HG02798 (cell line): Measurements from ENCODE around the gene USB1.

Experiments used
- ATAC-seq: cut with Tn5 transposase; IDR thresholded peaks from one replicate; pipeline ENCODE4 v1.9.1; 2021; ENCODE audit warnings: mild to moderate bottlenecking; ENCODE audit not compliant: unreplicated experiment, poor library complexity

The USB1 gene

GRCh38 chr16:58044266-58045019 lies 43.2 kb downstream of the USB1 start:
- ATAC-seq, result no peak

GRCh38 chr16:58045096-58045495 lies 43.9 kb downstream of the USB1 start:
- ATAC-seq, result no peak

- no peak for ATAC-seq
Observed at GRCh38 chr16:58046054-58046881, 45.1 kb downstream of the USB1 start.

GRCh38 chr16:58046936-58047335 lies 45.7 kb downstream of the USB1 start:
- no peak for ATAC-seq

- ATAC-seq, result no peak
Observed at GRCh38 chr16:58047557-58048348, 46.5 kb downstream of the USB1 start.

GRCh38 chr16:58048494-58049231 lies 47.5 kb downstream of the USB1 start:
- ATAC-seq, result no peak

- no peak for ATAC-seq
Observed at GRCh38 chr16:58049232-58050185, 48.3 kb downstream of the USB1 start.

- ATAC-seq, result no peak
Observed at GRCh38 chr16:58051296-58051695, 50.1 kb downstream of the USB1 start.

GRCh38 chr16:58051821-58052603 lies 50.8 kb downstream of the USB1 start:
- ATAC-seq, result no peak

GRCh38 chr16:58053682-58054005 lies 52.4 kb downstream of the USB1 start:
- ATAC-seq, result no peak

- ATAC-seq, result no peak
Observed at GRCh38 chr16:58054289-58054688, 53.1 kb downstream of the USB1 start.

- ATAC-seq, result no peak
Observed at GRCh38 chr16:58056580-58056979, 55.4 kb downstream of the USB1 start.

GRCh38 chr16:58057121-58057520 lies 55.9 kb downstream of the USB1 start:
- no peak for ATAC-seq

GRCh38 chr16:58057784-58058183 lies 56.6 kb downstream of the USB1 start:
- ATAC-seq, result no peak

- ATAC-seq, result no peak
Observed at GRCh38 chr16:58062821-58063220, 61.6 kb downstream of the USB1 start.

GRCh38 chr16:58063377-58064076 lies 62.3 kb downstream of the USB1 start:
- ATAC-seq, result no peak

- no peak for ATAC-seq
Observed at GRCh38 chr16:58070585-58070984, 69.4 kb downstream of the USB1 start.
